ENCODE data around the gene SLC43A1.

The SLC43A1 gene

GRCh38 chr11:57501953-57502352, 13.5 kb downstream of the SLC43A1 start:
- no peak for TF ChIP-seq CTCF (conservative IDR thresholded peaks at IDR 0.05; ENCODE audit: low read depth, low read length)
- Histone ChIP-seq H3K4me3 (IDR thresholded peaks at IDR 0.05; ENCODE audit: insufficient read depth, low read depth, low read length) (no peak overlapping the region), H2AFZ (ENCODE audit: low read depth) (no peak overlapping the region), H3K79me2 (ENCODE audit: insufficient read depth, low read depth) (no peaks in the 10 kb centered on the region), H3K27ac (no peak overlapping the region), H3K27me3 (ENCODE audit: insufficient read depth, low read depth) (no peaks in the 10 kb centered on the region), H3K36me3 (ENCODE audit: insufficient read depth) (no peaks in the 10 kb centered on the region), H3K9ac (no peak overlapping the region), H3K4me2 (no peak overlapping the region), H3K4me1 (ENCODE audit: low read depth, poor library complexity, severe bottlenecking) (no peaks in the 10 kb centered on the region), H4K20me1 (ENCODE audit: insufficient read depth) (no peaks in the 10 kb centered on the region)

- Histone ChIP-seq H3K4me3 (IDR thresholded peaks at IDR 0.05; ENCODE audit: insufficient read depth, low read depth, low read length) (no peak overlapping the region), H3K36me3 (ENCODE audit: insufficient read depth) (no peaks in the 10 kb centered on the region), H3K9ac (no peak overlapping the region), H2AFZ (ENCODE audit: low read depth) (no peak overlapping the region), H3K27me3 (ENCODE audit: insufficient read depth, low read depth) (no peaks in the 10 kb centered on the region), H4K20me1 (ENCODE audit: insufficient read depth) (no peaks in the 10 kb centered on the region), H3K79me2 (ENCODE audit: insufficient read depth, low read depth) (no peaks in the 10 kb centered on the region), H3K4me2 (no peak overlapping the region), H3K27ac (no peak overlapping the region), H3K4me1 (ENCODE audit: low read depth, poor library complexity, severe bottlenecking) (no peaks in the 10 kb centered on the region)
- no peak for TF ChIP-seq CTCF (conservative IDR thresholded peaks at IDR 0.05; ENCODE audit: low read depth, low read length)
Measured at GRCh38 chr11:57500926-57501325, 14.6 kb downstream of the SLC43A1 start.

- Histone ChIP-seq H3K79me2 (ENCODE audit: insufficient read depth, low read depth) (no peaks in the 10 kb centered on the region), H4K20me1 (ENCODE audit: insufficient read depth) (no peaks in the 10 kb centered on the region), H2AFZ (ENCODE audit: low read depth) (no peak overlapping the region), H3K4me1 (ENCODE audit: low read depth, poor library complexity, severe bottlenecking) (no peaks in the 10 kb centered on the region), H3K9ac (no peak overlapping the region), H3K27me3 (ENCODE audit: insufficient read depth, low read depth) (no peaks in the 10 kb centered on the region), H3K4me3 (IDR thresholded peaks at IDR 0.05; ENCODE audit: insufficient read depth, low read depth, low read length) (no peak overlapping the region), H3K36me3 (ENCODE audit: insufficient read depth) (no peaks in the 10 kb centered on the region), H3K27ac (no peak overlapping the region), H3K4me2 (no peak overlapping the region)
- no peak for TF ChIP-seq CTCF (conservative IDR thresholded peaks at IDR 0.05; ENCODE audit: low read depth, low read length)
Measured at GRCh38 chr11:57500515-57500914, 15.0 kb downstream of the SLC43A1 start.

- H3K4me1 ChIP-seq (ENCODE audit: low read depth, poor library complexity, severe bottlenecking), result no peaks in the 10 kb centered on the region
- no peak overlapping the region for H2AFZ ChIP-seq (ENCODE audit: low read depth)
- no peak overlapping the region for H3K4me2 ChIP-seq
- H3K27me3 ChIP-seq (ENCODE audit: insufficient read depth, low read depth), result no peaks in the 10 kb centered on the region
- no peaks in the 10 kb centered on the region for H3K79me2 ChIP-seq (ENCODE audit: insufficient read depth, low read depth)
- no peak overlapping the region for H3K9ac ChIP-seq
- no peaks in the 10 kb centered on the region for H3K36me3 ChIP-seq (ENCODE audit: insufficient read depth)
- H3K4me3 ChIP-seq (IDR thresholded peaks at IDR 0.05; ENCODE audit: insufficient read depth, low read depth, low read length), result no peak overlapping the region
- H4K20me1 ChIP-seq (ENCODE audit: insufficient read depth), result no peaks in the 10 kb centered on the region
- no peak for TF ChIP-seq CTCF (conservative IDR thresholded peaks at IDR 0.05; ENCODE audit: low read depth, low read length)
- H3K27ac ChIP-seq, result no peak overlapping the region
Measured at GRCh38 chr11:57499983-57500461, 15.5 kb downstream of the SLC43A1 start.
